HFFc6 (cell line): ENCODE results near the gene TMPRSS13. TPM values are rescaled to one million over a fixed set of nuclear protein-coding genes. Genes with fewer than 3 reads are reported as not detected.

ENCODE experiments used
- DNase-seq: peaks from one replicate; pipeline ENCODE4 v3.0.0-alpha.2; 2018
- H3K27ac Mint-ChIP-seq: 2 replicates; pipeline ENCODE4 v1.8.0; 2020; ENCODE audit warnings: mild to moderate bottlenecking, mixed read lengths
- H3K27me3 Mint-ChIP-seq: 2 replicates; pipeline ENCODE4 v1.8.0; 2021; ENCODE audit warnings: mild to moderate bottlenecking, moderate library complexity, mixed read lengths; ENCODE audit not compliant: insufficient read depth
- H3K36me3 Mint-ChIP-seq: 2 replicates; pipeline ENCODE4 v1.8.0; 2021; ENCODE audit warnings: low read depth, mixed read lengths
- H3K4me1 Mint-ChIP-seq: 2 replicates; pipeline ENCODE4 v1.8.0; 2020; ENCODE audit warnings: low read depth, mixed read lengths
- H3K4me3 Mint-ChIP-seq: 2 replicates; pipeline ENCODE4 v1.8.0; 2020; ENCODE audit warnings: mild to moderate bottlenecking, moderate library complexity, mixed read lengths
- H3K9me3 Mint-ChIP-seq: 2 replicates; pipeline ENCODE4 v1.8.0; 2020; ENCODE audit warnings: mild to moderate bottlenecking, mixed read lengths
- CTCF ChIP-seq: fragments of 200-600 bp; sonication (generic); IDR thresholded peaks from 2 replicates; pipeline ENCODE4 v1.5.0; 2021; ENCODE audit warnings: antibody characterized with exemption, mild to moderate bottlenecking
- total RNA-seq, 6 experiments: library from RNA; stranded (reverse); fragmentation: NEBNext Ultra II Directional; extraction: Animal tissue kit (Norgen Biotek cat#: 25700); gene quantifications; 2 replicates in 1 of 6; 3 replicates in 5 of 6; pipeline ENCODE4 v1.2.3, GENCODE V29; 2021

Gene TMPRSS13
- total RNA-seq, 6 experiments from 2014 or later = not detected

- no peak for TF ChIP-seq CTCF
- peaks cover 16% of the 10 kb centered on the region for H3K27me3 Mint-ChIP-seq
- no peak overlapping the region for H3K4me3 Mint-ChIP-seq
- no peaks in the 10 kb centered on the region for H3K9me3 Mint-ChIP-seq
- H3K36me3 Mint-ChIP-seq = no peaks in the 10 kb centered on the region
- no peak for DNase-seq
- H3K27ac Mint-ChIP-seq = no peak overlapping the region
- H3K4me1 Mint-ChIP-seq = peaks cover 11% of the 10 kb centered on the region
These were observed 23.7 kb downstream of the TMPRSS13 start for GRCh38 chr11:117905524-117905923.

GRCh38 chr11:117903505-117904382 is 25.5 kb downstream of the TMPRSS13 start:
- H3K4me1 Mint-ChIP-seq = peaks cover 11% of the 10 kb centered on the region
- H3K9me3 Mint-ChIP-seq = no peaks in the 10 kb centered on the region
- peaks cover 18% of the 10 kb centered on the region for H3K27me3 Mint-ChIP-seq
- H3K36me3 Mint-ChIP-seq = no peaks in the 10 kb centered on the region
- no peak overlapping the region for H3K4me3 Mint-ChIP-seq
- H3K27ac Mint-ChIP-seq = no peak overlapping the region
- TF ChIP-seq CTCF = no peak
- DNase-seq = no peak

- no peak overlapping the region for H3K4me3 Mint-ChIP-seq
- no peak for DNase-seq
- TF ChIP-seq CTCF = no peak
- peaks cover 2% of the 10 kb centered on the region for H3K4me1 Mint-ChIP-seq
- no peak overlapping the region for H3K27ac Mint-ChIP-seq
- no peaks in the 10 kb centered on the region for H3K9me3 Mint-ChIP-seq
- H3K27me3 Mint-ChIP-seq = peaks cover 17% of the 10 kb centered on the region
- no peaks in the 10 kb centered on the region for H3K36me3 Mint-ChIP-seq
These were observed 27.0 kb downstream of the TMPRSS13 start for GRCh38 chr11:117902001-117902845.

GRCh38 chr11:117901601-117902000 is 27.6 kb downstream of the TMPRSS13 start:
- no peak overlapping the region for H3K27ac Mint-ChIP-seq
- TF ChIP-seq CTCF = no peak

GRCh38 chr11:117900720-117901440 is 28.3 kb downstream of the TMPRSS13 start:
- Mint-ChIP-seq H3K4me1 (no peaks in the 10 kb centered on the region), H3K4me3 (no peak overlapping the region), H3K36me3 (no peaks in the 10 kb centered on the region), H3K9me3 (no peaks in the 10 kb centered on the region), H3K27ac (no peak overlapping the region), H3K27me3 (peaks cover 28% of the 10 kb centered on the region)
- DNase-seq = no peak
- no peak for TF ChIP-seq CTCF

More at GRCh38 chr11:117901601-117902000, 27.6 kb downstream of the TMPRSS13 start:
- H3K4me1 Mint-ChIP-seq = no peaks in the 10 kb centered on the region
- no peaks in the 10 kb centered on the region for H3K36me3 Mint-ChIP-seq
- DNase-seq = no peak
- H3K9me3 Mint-ChIP-seq = no peaks in the 10 kb centered on the region
- H3K4me3 Mint-ChIP-seq = no peak overlapping the region
- H3K27me3 Mint-ChIP-seq = peaks cover 23% of the 10 kb centered on the region
